Dermis blood vessel endothelial cell (primary cell): ENCODE data around the gene IQCN. TPM values are rescaled to one million over a fixed set of nuclear protein-coding genes. Genes with fewer than 3 reads are reported as not detected.
A peak's percentile ranks its signal among the peaks of the same experiment; 100 is the strongest.

Experiments
- DNase-seq: peaks from one replicate; pipeline ENCODE4 v3.0.0; 2010
- total RNA-seq: library from RNA; depleted of rRNA; stranded (reverse); fragments of >200 nt; gene quantifications from 2 replicates; pipeline ENCODE4 v1.2.3, GENCODE V29; 2014

The IQCN gene
- total RNA-seq, 1 donor from 2014 or later = 0.17 TPM

- DNase-seq = no peak
These were observed 10.6 kb upstream of the IQCN start for GRCh38 chr19:18284712-18285360.

- no peak for DNase-seq
These were observed 9.1 kb upstream of the IQCN start for GRCh38 chr19:18283338-18283737.

GRCh38 chr19:18282788-18283141 lies 8.5 kb upstream of the IQCN start:
- no peak for DNase-seq

GRCh38 chr19:18282021-18282787 lies 8.0 kb upstream of the IQCN start:
- DNase-seq = no peak

- peak; percentile 98 for DNase-seq
These were observed 7.1 kb upstream of the IQCN start, which contains the start of gene JUND for GRCh38 chr19:18281082-18282020. TSS of gene JUND (minus strand) at chr19:18281622. CDS start at chr19:18281484, 138 bp downstream.

GRCh38 chr19:18280247-18281081 lies 6.2 kb upstream of the IQCN start:
- peak; percentile 79 for DNase-seq

GRCh38 chr19:18279516-18280246 lies 5.4 kb upstream of the IQCN start:
- peak; percentile 95 for DNase-seq

GRCh38 chr19:18279266-18279515 lies 4.9 kb upstream of the IQCN start:
- no peak for DNase-seq

GRCh38 chr19:18278521-18279265 lies 4.4 kb upstream of the IQCN start:
- peak; percentile 22 for DNase-seq

GRCh38 chr19:18274781-18275356 lies 617 bp upstream of the IQCN start:
- peak; percentile 87 for DNase-seq

- no peak for DNase-seq
These were observed 562 bp downstream of the IQCN start for GRCh38 chr19:18273561-18274218.

GRCh38 chr19:18271433-18271841 lies 2.8 kb downstream of the IQCN start:
- no peak for DNase-seq

- no peak for DNase-seq
These were observed 3.9 kb downstream of the IQCN start for GRCh38 chr19:18270326-18270725.

- DNase-seq = no peak
These were observed 5.1 kb downstream of the IQCN start for GRCh38 chr19:18269070-18269723.

GRCh38 chr19:18266771-18267686 lies 7.2 kb downstream of the IQCN start:
- no peak for DNase-seq

- no peak for DNase-seq
These were observed 8.7 kb downstream of the IQCN start for GRCh38 chr19:18265582-18265981.

- DNase-seq = no peak
These were observed 9.2 kb downstream of the IQCN start for GRCh38 chr19:18264971-18265540.
